Erythroblast (primary cell): ENCODE measurements around the gene CAPNS1.
A peak's percentile ranks its signal among the peaks of the same experiment; 100 is the strongest.
"Not testable (repeated sequence)": the region's sequence is repeated elsewhere in the genome, so short reads cannot be mapped to it uniquely, and the experiment has no call there.

Experiments
- DNase-seq, 2 experiments: peaks; one replicate each; lab custom pipeline; 2025; lab: John Stamatoyannopoulos, UW
- GATA1 ChIP-seq: IDR thresholded peaks from 2 replicates; pipeline ENCODE4 v1.6.1; 2011; ENCODE audit warnings: low read depth, mild to moderate bottlenecking, control low read depth, low read length, moderate library complexity
- POLR2A ChIP-seq: IDR thresholded peaks from 2 replicates; pipeline ENCODE4 v1.6.1; 2011; ENCODE audit warnings: mild to moderate bottlenecking, low read length

CAPNS1 gene

DNA sequence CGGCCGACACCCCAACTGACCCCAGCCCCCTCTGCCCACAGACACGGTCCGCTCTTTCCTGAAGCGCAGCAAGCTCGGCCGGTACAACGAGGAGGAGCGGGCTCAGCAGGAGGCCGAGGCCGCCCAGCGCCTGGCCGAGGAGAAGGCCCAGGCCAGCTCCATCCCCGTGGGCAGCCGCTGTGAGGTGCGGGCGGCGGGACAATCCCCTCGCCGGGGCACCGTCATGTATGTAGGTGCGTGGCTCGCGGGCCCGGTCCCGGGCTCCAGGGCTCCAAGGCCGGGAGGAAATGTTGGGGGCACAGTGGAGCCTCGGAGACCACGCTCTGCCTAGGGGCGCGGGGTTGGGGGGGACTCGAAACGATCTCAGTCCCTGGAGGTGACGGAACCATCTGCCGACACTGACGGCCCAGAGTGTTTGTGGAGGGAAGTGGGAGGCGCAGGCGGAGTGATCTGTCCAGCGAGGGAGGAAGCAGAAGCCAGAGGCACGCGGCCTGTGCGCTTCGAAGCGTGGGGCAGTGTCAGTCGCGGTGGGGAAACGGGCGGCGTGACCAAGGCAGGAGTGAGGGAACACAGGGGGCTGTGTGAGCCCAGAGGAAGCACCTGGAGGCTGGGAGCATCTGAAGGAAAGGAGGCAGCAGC, 18.3 kb upstream of the CAPNS1 start:
- no peak for DNase-seq
- TF ChIP-seq POLR2A (no peak), GATA1 (no peak)

GRCh38 chr19:36125557-36125956, 14.3 kb upstream of the CAPNS1 start:
- TF ChIP-seq POLR2A = no peak
- TF ChIP-seq GATA1 = no peak

GRCh38 chr19:36128392-36128736, 11.5 kb upstream of the CAPNS1 start:
- no peak for TF ChIP-seq GATA1
- TF ChIP-seq POLR2A = no peak
- DNase-seq = no peak

More at GRCh38 chr19:36125557-36125956, 14.3 kb upstream of the CAPNS1 start:
- DNase-seq = no peak

DNA sequence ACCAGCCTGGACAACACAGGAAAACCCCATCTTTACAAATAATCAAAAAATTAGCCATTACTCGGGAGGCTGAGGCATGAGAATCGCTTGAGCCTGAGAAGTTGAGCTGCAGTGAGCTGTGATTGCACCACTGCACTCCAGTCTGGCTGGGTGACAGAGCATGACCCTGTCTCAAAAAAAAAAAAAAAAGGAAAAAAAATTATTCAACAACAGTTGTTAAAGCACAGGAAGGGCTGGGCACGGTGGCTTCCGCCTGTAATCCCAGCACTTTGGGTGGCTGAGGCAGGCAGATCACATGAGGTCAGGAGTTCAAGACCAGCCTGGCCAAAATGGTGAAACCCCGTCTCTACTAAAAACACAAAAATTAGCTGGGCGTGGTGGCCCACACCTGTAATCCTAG, 8.6 kb upstream of the CAPNS1 start:
- not testable (repeated sequence) for DNase-seq

DNA sequence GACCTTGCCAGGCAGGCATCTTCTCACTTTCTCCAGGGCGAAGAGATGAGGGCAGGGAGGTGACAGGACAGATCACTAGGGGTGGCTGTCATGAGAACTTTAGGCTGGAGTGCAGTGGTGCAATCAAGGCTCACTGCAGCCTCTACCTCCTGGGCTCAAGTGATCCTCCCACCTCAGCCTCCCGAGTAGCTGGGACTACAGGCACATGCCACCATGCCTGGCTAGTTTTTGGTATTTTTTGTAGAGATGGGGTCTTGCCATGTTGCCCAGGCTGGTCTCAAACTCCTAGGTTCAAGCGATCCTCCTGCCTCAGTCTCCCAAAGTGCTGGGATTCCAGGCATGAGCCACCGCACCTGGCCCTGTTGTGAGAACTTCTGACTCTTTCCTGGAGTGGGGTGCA, 5.0 kb upstream of the CAPNS1 start:
- not testable (repeated sequence) for DNase-seq

GRCh38 chr19:36136964-36137686, 2.7 kb upstream of the CAPNS1 start:
- DNase-seq = no peak
- TF ChIP-seq GATA1 = no peak
- no peak for TF ChIP-seq POLR2A

DNA sequence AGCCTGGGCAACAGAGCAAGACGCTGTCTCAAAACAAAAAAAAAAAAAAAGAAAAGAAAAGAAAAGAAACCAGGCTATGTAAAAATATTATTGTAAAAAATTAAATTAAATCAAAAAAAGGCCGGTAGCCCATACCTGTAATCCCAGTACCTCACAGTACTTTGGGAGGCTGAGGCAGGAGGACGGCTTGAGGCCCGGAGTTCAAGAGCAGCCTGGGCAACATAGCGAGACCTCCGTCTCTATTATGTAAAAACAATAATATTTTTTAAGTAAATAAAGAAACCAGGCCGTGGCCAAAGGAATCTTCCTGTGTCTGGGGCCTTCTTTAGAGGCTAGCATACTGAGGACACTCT, 770 bp upstream of the CAPNS1 start:
- TF ChIP-seq POLR2A (no peak), GATA1 (no peak)
- no peak for DNase-seq

GRCh38 chr19:36140304-36141038, 605 bp downstream of the CAPNS1 start:
- DNase-seq = peak; percentile 76 to 77
- TF ChIP-seq POLR2A (peak; percentile 39), GATA1 (no peak)

GRCh38 chr19:36141039-36141927, 1.4 kb downstream of the CAPNS1 start:
- peak; percentile 85 to 91 for DNase-seq
- TF ChIP-seq POLR2A = no peak
- TF ChIP-seq GATA1 = no peak

DNA sequence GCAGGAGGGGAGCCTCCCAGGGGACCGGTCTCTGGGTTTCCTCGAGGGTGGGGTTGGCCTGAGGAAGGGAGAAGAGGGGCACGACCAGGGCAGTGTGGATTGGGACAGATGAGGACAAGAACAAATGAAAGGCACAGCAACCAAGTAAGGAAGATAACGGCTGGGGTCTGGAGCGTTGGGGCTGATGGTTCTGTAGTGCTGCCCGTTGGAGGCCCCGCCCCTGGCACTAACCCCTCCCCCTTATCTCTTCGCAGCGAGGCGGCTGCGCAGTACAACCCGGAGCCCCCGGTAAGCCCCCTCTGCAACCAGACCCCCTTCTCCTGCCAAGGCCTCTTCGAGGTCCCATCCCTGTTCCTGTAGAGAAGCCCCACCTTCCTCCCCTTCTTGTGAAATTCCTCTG, 2.2 kb downstream of the CAPNS1 start:
- DNase-seq = no peak

DNA sequence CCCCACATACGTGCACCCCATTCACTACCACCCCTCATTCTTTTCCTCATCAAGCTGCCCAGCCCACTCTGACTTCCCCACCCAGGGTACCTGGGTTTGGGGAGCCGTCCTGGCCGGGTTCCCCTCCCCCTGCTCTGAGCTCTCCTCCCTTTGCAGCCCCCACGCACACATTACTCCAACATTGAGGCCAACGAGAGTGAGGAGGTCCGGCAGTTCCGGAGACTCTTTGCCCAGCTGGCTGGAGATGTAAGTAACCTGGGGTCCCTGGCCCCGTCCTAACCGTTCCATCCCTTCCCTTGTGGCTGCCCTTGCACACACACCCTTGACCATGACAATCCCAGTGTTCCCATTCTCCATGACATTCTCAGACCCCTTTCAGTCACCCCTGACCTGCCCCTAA, 2.6 kb downstream of the CAPNS1 start:
- TF ChIP-seq GATA1 (no peak), POLR2A (no peak)
- DNase-seq = no peak

More for the DNA sequence above, 2.2 kb downstream of the CAPNS1 start:
- no peak for TF ChIP-seq POLR2A

DNA sequence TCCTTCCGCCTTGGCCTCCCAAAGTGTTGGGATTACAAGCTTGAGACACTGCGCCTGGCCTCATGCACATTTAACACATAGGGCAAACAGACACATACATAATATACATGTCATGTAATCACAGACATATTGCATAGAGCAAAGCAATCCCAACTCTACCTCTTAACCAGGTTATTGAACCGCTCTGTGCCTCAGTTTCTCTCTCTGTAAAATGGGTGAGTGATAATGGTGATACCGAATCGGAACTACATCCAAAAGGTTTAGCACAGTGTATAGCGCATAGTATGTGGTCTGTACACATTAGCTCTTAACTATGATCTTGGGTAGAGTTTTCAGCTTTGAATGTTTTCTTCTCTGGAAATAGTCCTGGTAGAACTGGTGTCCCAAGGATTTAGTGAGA, 4.8 kb downstream of the CAPNS1 start:
- no peak for TF ChIP-seq GATA1
- no peak for TF ChIP-seq POLR2A
- no peak for DNase-seq

DNA sequence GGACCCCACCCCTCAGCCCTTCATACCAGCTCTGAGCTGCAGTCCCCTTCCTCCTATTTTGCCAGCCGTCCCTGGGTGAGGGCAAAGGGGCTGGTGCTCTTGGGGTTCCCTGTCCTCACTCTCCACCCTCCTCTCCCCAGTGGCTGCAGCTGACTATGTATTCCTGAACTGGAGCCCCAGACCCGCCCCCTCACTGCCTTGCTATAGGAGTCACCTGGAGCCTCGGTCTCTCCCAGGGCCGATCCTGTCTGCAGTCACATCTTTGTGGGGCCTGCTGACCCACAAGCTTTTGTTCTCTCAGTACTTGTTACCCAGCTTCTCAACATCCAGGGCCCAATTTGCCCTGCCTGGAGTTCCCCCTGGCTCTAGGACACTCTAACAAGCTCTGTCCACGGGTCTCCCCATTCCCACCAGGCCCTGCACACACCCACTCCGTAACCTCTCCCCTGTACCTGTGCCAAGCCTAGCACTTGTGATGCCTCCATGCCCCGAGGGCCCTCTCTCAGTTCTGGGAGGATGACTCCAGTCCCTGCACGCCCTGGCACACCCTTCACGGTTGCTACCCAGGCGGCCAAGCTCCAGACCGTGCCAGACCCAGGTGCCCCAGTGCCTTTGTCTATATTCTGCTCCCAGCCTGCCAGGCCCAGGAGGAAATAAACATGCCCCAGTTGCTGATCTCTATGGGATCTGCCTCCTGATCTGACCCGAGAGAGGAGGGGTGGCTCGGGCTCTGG, 10.0 kb downstream of the CAPNS1 start:
- DNase-seq = no peak
- no peak for TF ChIP-seq GATA1
